ENCODE results near the gene PLCB4. TPM values are rescaled to one million over a fixed set of nuclear protein-coding genes. Genes with fewer than 3 reads are reported as not detected.

Gene PLCB4
- polyA plus RNA-seq, 3 donors = not detected

DNA sequence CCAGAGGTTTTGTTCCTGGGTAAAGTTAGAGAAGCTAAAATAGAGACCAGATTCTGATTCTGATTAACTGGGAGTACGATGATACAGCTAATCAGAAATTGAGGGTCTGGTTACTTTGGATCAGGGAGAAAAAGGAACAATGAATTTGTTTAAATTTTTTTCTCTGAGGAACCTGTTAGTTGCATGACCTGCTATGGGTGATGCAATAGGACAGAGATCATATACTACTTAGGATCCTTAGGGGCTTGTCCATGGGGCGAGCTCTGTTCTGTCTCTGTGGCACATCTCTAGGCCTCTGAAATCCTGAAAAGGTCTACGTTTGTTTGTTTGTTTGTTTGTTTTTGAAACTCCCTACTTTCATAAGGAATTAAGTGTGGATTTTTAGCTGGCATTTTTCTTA is 279.4 kb downstream of the PLCB4 start:
- H3K27me3 ChIP-seq (ENCODE audit: control insufficient read depth in 2 of 2, insufficient read depth in 2 of 2, low read length in 2 of 2) = no peaks in the 10 kb centered on the region
- intact Hi-C loops (cut with micrococcal nuclease) = no loop called here
- Mint-ChIP-seq H3K27me3 (ENCODE audit: low read depth in 3 of 3) (peaks cover 0 to 1% (median 0%) of the 10 kb centered on the region in 3 donors), H3K36me3 (no peaks in the 10 kb centered on the region), H3K27ac (no peak overlapping the region), H3K4me3 (no peak overlapping the region), H3K9me3 (no peaks in the 10 kb centered on the region), H3K4me1 (peaks cover 14% of the 10 kb centered on the region)
- H3K27ac ChIP-seq (ENCODE audit: low read depth in 1 of 2, low read length in 2 of 2) = no peak overlapping the region
- H3K36me3 ChIP-seq (replicated peaks in 1 of 2; ENCODE audit: control insufficient read depth in 1 of 2, insufficient read depth in 2 of 2, low read length in 2 of 2) = no peaks in the 10 kb centered on the region
- no peak for DNase-seq
- 44% methylated on average over 1 of the region's 3 CpGs for WGBS (ENCODE audit: insufficient coverage)
- no peaks in the 10 kb centered on the region for H3K4me1 ChIP-seq (ENCODE audit: control insufficient read depth in 1 of 2, insufficient read depth in 2 of 2, low read length in 2 of 2)
- H3K9ac ChIP-seq (ENCODE audit: insufficient read depth, low read length, poor library complexity, severe bottlenecking) = no peak overlapping the region
- no peaks in the 10 kb centered on the region for H3K9me3 ChIP-seq (replicated peaks in 1 of 2; ENCODE audit: control insufficient read depth in 1 of 2, insufficient read depth in 1 of 2, low read length in 2 of 2)
- no peak overlapping the region for H2AFZ ChIP-seq (ENCODE audit: insufficient read depth, low read depth, low read length, poor library complexity, severe bottlenecking)
- no peaks in the 10 kb centered on the region for H4K20me1 ChIP-seq (ENCODE audit: insufficient read depth, low read length)
- no peak overlapping the region for H3K4me2 ChIP-seq (replicated peaks; ENCODE audit: extremely low read depth, low read length, poor library complexity, severe bottlenecking)
- TF ChIP-seq, protein P1, sequence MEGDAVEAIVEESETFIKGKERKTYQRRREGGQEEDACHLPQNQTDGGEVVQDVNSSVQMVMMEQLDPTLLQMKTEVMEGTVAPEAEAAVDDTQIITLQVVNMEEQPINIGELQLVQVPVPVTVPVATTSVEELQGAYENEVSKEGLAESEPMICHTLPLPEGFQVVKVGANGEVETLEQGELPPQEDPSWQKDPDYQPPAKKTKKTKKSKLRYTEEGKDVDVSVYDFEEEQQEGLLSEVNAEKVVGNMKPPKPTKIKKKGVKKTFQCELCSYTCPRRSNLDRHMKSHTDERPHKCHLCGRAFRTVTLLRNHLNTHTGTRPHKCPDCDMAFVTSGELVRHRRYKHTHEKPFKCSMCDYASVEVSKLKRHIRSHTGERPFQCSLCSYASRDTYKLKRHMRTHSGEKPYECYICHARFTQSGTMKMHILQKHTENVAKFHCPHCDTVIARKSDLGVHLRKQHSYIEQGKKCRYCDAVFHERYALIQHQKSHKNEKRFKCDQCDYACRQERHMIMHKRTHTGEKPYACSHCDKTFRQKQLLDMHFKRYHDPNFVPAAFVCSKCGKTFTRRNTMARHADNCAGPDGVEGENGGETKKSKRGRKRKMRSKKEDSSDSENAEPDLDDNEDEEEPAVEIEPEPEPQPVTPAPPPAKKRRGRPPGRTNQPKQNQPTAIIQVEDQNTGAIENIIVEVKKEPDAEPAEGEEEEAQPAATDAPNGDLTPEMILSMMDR (IDR thresholded peaks at IDR 0.05) = no peak
- no peak overlapping the region for H3K4me3 ChIP-seq (replicated peaks in 1 of 3; ENCODE audit: low read depth in 2 of 3, low read length in 3 of 3)
- H3K79me2 ChIP-seq (ENCODE audit: insufficient read depth, low read length) = no peaks in the 10 kb centered on the region

DNA sequence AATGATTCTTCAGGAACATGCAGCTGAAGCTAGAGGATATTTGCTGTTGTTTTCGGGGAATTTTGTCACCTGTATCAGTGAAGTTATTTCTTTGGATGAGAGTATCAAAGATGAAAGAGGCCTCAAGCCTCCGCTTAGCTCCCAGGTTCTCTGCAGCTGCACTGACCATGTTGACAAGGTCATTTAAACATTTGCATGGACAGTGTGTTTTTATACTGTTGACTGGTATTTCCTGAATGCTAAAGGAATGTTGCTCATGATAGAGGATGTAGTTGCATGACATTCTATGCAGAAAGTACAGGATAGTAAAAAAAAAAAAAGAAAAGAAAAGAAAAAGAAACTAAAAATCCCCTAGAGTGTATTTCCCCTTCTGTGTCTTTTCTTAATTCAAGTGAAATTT is 279.9 kb downstream of the PLCB4 start:
- no peak overlapping the region for H3K9ac ChIP-seq (ENCODE audit: insufficient read depth, low read length, poor library complexity, severe bottlenecking)
- H3K79me2 ChIP-seq (ENCODE audit: insufficient read depth, low read length) = no peaks in the 10 kb centered on the region
- WGBS (ENCODE audit: insufficient coverage) = 95% methylated on average over 2 of the region's 2 CpGs
- peaks cover 0 to 1% (median 0%) of the 10 kb centered on the region in 3 donors for H3K27me3 Mint-ChIP-seq (ENCODE audit: low read depth in 3 of 3)
- no peaks in the 10 kb centered on the region for H3K27me3 ChIP-seq (ENCODE audit: control insufficient read depth in 2 of 2, insufficient read depth in 2 of 2, low read length in 2 of 2)
- no peak for DNase-seq
- H4K20me1 ChIP-seq (ENCODE audit: insufficient read depth, low read length) = no peaks in the 10 kb centered on the region
- H3K27ac Mint-ChIP-seq = peak overlapping the region in 1 of 7 donors; percentile 28
- TF ChIP-seq, protein P1 (IDR thresholded peaks at IDR 0.05) = no peak
- peaks cover 14% of the 10 kb centered on the region for H3K4me1 Mint-ChIP-seq
- H3K27ac ChIP-seq (ENCODE audit: low read depth in 1 of 2, low read length in 2 of 2) = no peak overlapping the region
- no peaks in the 10 kb centered on the region for H3K36me3 ChIP-seq (replicated peaks in 1 of 2; ENCODE audit: control insufficient read depth in 1 of 2, insufficient read depth in 2 of 2, low read length in 2 of 2)
- H3K9me3 ChIP-seq (replicated peaks in 1 of 2; ENCODE audit: control insufficient read depth in 1 of 2, insufficient read depth in 1 of 2, low read length in 2 of 2) = no peaks in the 10 kb centered on the region
- H3K36me3 Mint-ChIP-seq = no peaks in the 10 kb centered on the region
- H3K4me3 ChIP-seq (replicated peaks in 1 of 3; ENCODE audit: low read depth in 2 of 3, low read length in 3 of 3) = no peak overlapping the region
- intact Hi-C loops (cut with micrococcal nuclease) = no loop called here
- H3K4me3 Mint-ChIP-seq = no peak overlapping the region
- H3K4me1 ChIP-seq (ENCODE audit: control insufficient read depth in 1 of 2, insufficient read depth in 2 of 2, low read length in 2 of 2) = no peaks in the 10 kb centered on the region
- no peaks in the 10 kb centered on the region for H3K9me3 Mint-ChIP-seq
- H2AFZ ChIP-seq (ENCODE audit: insufficient read depth, low read depth, low read length, poor library complexity, severe bottlenecking) = no peak overlapping the region
- H3K4me2 ChIP-seq (replicated peaks; ENCODE audit: extremely low read depth, low read length, poor library complexity, severe bottlenecking) = no peak overlapping the region

All from CD14-positive monocyte (primary cell).